Brain microvascular endothelial cell (primary cell): ENCODE data around the gene COX4I1.

Experiments
- DNase-seq: peaks from one replicate; pipeline ENCODE4 v3.0.0-alpha.2; 2020
- H3K27ac ChIP-seq: fragments of 250-450 bp; sonication (Bioruptor Pico); 2 replicates; pipeline ENCODE4 v1.5.1; 2020; ENCODE audit warnings: mild to moderate bottlenecking, moderate library complexity
- H3K27me3 ChIP-seq: fragments of 250-450 bp; sonication (Bioruptor Pico); replicated peaks from 2 replicates; pipeline ENCODE4 v1.5.1; 2020; ENCODE audit warnings: mild to moderate bottlenecking
- H3K36me3 ChIP-seq: fragments of 250-450 bp; sonication (Bioruptor Pico); replicated peaks from 2 replicates; pipeline ENCODE4 v1.5.1; 2020; ENCODE audit warnings: mild to moderate bottlenecking
- H3K4me3 ChIP-seq: 2 replicates; pipeline ENCODE4 v1.5.1; 2011; ENCODE audit warnings: low read depth, mild to moderate bottlenecking, control low read depth, low read length, moderate library complexity
- in situ Hi-C: cut with HindIII; loops from 2 replicates; pipeline ENCODE4 v1.10.0; 2017; ENCODE audit warnings: low sequenced_read_pairs, low pct_ligation_motif_present
- TF ChIP-seq, protein P1 (sequence below): IDR thresholded peaks from 2 replicates; pipeline ENCODE4 v1.5.1; 2011; ENCODE audit warnings: low read depth, mild to moderate bottlenecking, moderate library complexity, low read length, control low read depth, inconsistent platforms; ENCODE audit errors: missing control alignments

Gene COX4I1

GRCh38 chr16:85757341-85757822 is 42.1 kb upstream of the COX4I1 start:
- Histone ChIP-seq H3K27ac (no peak overlapping the region), H3K36me3 (no peaks in the 10 kb centered on the region), H3K4me3 (no peak overlapping the region), H3K27me3 (no peaks in the 10 kb centered on the region)
- TF ChIP-seq, protein P1, sequence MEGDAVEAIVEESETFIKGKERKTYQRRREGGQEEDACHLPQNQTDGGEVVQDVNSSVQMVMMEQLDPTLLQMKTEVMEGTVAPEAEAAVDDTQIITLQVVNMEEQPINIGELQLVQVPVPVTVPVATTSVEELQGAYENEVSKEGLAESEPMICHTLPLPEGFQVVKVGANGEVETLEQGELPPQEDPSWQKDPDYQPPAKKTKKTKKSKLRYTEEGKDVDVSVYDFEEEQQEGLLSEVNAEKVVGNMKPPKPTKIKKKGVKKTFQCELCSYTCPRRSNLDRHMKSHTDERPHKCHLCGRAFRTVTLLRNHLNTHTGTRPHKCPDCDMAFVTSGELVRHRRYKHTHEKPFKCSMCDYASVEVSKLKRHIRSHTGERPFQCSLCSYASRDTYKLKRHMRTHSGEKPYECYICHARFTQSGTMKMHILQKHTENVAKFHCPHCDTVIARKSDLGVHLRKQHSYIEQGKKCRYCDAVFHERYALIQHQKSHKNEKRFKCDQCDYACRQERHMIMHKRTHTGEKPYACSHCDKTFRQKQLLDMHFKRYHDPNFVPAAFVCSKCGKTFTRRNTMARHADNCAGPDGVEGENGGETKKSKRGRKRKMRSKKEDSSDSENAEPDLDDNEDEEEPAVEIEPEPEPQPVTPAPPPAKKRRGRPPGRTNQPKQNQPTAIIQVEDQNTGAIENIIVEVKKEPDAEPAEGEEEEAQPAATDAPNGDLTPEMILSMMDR: no peak
- DNase-seq: peak; percentile 51
- in situ Hi-C loops: no loop called here

DNA sequence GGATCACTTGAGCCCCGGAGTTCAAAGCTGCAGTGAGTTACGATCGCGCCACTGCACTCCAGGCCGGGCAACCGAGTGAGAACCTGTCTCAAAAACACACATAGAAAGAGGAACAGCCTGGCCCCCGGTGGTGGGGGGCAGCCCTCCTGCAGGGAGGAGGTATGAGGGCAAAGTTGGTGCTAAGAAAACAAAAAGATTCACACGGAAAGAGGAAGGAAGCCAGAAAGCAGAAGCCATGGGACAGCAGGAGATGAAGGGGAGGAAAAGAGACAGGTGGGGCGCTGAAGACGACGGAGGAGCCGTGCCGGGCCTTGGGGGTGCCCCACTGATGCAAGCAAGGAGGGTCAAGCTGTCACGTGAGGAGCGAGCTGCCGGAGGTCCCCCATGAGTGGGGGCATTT is 40.4 kb upstream of the COX4I1 start:
- TF ChIP-seq, protein P1: no peak
- Histone ChIP-seq H3K4me3 (no peak overlapping the region), H3K27me3 (no peaks in the 10 kb centered on the region), H3K36me3 (no peaks in the 10 kb centered on the region), H3K27ac (no peak overlapping the region)
- in situ Hi-C loops: no loop called here
- DNase-seq: no peak

DNA sequence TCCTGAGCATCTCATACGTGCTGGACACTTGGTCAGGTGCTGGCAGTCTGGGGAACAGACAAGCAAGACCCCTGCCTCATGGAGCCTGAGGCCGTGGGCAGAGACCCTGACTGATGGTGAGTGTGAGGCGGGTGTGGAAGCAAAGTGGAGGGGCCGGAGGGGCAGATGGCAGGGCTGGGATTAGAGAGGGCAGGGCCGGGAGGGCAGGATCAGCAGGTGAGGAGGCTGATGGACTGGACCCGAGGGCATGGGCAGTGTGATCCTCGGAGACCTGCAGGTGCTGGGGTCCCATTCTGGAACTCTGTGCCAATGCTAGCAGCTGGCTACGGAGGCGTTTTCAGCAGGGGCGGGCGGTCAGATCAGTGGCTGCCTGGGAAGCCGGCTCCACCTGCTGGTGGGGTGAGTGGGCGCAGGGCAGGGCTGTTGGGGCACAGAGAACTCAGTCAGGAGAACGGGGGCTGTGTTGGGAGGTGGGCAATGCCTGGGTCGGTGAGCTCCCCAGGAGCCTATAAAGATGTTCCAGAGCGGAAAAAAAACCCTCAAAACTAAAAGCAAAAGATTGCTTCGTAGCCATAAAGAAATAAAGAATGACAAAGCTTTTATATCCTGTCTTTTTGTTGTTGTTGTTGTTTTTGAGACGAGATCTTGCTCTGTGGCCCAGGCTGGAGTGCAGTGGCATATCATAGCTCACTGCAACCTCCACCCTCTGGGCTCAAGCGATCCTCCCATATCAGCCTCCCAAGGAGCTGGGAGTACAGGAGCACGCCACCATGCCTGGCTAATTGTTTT is 39.7 kb upstream of the COX4I1 start:
- H3K27ac ChIP-seq: no peak overlapping the region
- no peaks in the 10 kb centered on the region for H3K36me3 ChIP-seq
- TF ChIP-seq, protein P1: peak; percentile 59
- DNase-seq: no peak
- in situ Hi-C loops: no loop called here
- H3K4me3 ChIP-seq: no peak overlapping the region
- H3K27me3 ChIP-seq: no peaks in the 10 kb centered on the region

DNA sequence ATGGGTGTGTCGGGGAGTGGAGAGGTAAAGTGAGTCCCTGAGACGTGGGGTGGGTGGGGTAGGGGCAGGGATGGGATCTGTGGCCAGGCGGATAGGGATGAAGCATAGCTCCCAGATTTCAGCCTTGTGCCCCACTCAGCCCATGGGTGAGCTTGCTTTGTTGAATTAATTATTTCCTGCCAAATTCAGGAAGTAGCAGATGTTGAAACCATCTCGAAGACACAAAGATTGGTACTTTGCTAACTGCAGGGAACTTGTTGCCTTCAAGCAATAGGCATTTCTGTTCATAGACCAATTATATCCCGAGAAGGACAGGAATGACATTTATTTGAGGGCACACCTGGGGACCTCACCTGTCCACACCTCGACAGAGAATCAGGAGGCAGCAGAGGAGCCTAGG is 37.6 kb upstream of the COX4I1 start:
- TF ChIP-seq, protein P1: no peak
- Histone ChIP-seq H3K27me3 (no peaks in the 10 kb centered on the region), H3K36me3 (no peaks in the 10 kb centered on the region), H3K27ac (no peak overlapping the region), H3K4me3 (no peak overlapping the region)
- in situ Hi-C loops: no loop called here
- DNase-seq: no peak

GRCh38 chr16:85762970-85763369 is 36.5 kb upstream of the COX4I1 start:
- H3K27ac ChIP-seq: no peak overlapping the region

More at GRCh38 chr16:85762970-85763369, 36.5 kb upstream of the COX4I1 start:
- Histone ChIP-seq H3K4me3 (no peak overlapping the region), H3K27me3 (no peaks in the 10 kb centered on the region), H3K36me3 (no peaks in the 10 kb centered on the region)
- in situ Hi-C loops: no loop called here
- DNase-seq: no peak
- TF ChIP-seq, protein P1: no peak
